HG02852 (cell line): ENCODE measurements around the gene BIRC6.
"Not testable (repeated sequence)": the region's sequence is repeated elsewhere in the genome, so short reads cannot be mapped to it uniquely, and the experiment has no call there.

Experiments used
- ATAC-seq: cut with Tn5 transposase; IDR thresholded peaks from one replicate; pipeline ENCODE4 v1.9.1; 2021; ENCODE audit warnings: mild to moderate bottlenecking, moderate library complexity; ENCODE audit not compliant: unreplicated experiment

The BIRC6 gene

DNA sequence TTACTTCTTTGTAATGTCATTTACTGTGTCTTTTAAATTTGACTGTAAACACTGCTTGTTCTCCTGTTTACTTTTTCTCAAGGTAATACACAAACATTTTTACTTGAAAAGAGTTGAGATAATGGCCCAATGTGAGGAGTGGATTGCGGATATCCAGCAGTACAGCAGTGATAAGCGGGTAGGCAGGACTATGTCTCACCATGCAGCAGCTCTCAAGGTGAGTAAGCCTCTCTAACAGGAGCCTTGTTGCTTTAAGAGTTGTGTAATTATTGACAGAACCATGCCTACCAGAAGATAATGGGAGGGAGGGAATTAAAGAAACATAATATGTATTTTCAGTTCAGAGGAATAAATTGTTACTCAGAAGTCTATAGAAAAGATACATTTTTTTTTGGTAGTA, 254.5 kb downstream of the BIRC6 start:
- no peak for ATAC-seq

DNA sequence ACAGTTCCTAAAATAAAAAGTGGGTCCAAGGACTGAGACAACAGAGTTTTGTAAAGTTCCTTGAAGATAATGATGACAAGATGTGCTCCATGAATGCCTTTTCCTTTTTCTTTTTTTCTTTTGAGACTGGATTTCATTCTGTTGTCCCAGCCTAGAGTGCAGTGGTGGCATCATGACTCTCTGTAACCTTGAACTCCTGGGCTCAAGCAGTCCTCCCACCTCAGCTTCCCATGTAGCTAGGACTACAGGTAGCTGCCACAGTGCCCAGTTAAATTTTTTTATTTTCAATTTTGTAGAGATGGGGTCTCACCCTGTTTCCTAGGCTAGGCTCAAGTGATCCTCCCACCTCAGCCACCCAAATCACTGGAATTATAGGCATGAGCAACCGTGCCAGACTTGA, 254.9 kb downstream of the BIRC6 start:
- no peak for ATAC-seq

DNA sequence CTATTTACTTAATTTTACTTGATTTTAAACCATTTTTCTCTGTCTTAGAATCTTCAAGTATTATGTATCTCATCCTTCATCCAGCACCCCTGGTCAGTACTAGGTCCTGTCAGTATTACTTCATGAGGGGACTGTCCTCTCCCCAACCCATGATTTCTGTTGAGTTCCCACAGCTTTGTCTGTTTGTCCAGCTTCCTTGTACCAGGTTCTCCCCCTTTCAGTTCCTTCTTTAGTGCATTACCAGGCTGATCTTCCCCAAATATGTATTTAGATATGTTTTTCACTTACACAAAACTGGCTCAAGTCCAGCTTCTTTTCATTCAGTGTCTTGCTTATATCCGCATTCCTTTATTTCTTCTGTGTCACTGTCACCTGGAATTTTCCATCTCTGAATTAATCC, 257.3 kb downstream of the BIRC6 start:
- no peak for ATAC-seq

DNA sequence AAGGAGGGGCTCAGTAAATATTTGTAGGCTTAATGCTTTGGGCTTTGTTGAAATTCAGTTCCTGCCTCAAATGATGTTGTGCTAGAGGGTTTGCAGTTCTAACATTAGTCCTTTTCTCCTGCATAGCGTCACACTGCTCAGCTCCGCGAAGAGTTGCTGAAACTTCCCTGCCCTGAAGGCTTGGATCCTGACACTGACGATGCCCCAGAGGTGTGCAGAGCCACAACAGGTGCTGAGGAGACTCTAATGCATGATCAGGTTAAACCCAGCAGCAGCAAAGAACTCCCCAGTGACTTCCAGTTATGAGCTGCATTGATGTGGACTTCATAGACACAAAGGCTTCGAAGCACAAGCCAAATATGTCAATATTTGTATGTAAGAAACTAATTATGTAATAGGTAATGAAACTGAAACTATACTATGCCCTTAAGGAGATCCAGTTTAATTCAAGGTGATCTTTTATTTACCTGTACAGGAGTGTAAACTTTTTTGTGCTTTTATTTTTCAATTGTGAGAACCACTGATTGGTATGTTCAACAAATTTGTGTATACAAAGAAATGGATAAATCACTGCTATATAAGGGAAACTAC, 260.9 kb downstream of the BIRC6 start:
- no peak for ATAC-seq

DNA sequence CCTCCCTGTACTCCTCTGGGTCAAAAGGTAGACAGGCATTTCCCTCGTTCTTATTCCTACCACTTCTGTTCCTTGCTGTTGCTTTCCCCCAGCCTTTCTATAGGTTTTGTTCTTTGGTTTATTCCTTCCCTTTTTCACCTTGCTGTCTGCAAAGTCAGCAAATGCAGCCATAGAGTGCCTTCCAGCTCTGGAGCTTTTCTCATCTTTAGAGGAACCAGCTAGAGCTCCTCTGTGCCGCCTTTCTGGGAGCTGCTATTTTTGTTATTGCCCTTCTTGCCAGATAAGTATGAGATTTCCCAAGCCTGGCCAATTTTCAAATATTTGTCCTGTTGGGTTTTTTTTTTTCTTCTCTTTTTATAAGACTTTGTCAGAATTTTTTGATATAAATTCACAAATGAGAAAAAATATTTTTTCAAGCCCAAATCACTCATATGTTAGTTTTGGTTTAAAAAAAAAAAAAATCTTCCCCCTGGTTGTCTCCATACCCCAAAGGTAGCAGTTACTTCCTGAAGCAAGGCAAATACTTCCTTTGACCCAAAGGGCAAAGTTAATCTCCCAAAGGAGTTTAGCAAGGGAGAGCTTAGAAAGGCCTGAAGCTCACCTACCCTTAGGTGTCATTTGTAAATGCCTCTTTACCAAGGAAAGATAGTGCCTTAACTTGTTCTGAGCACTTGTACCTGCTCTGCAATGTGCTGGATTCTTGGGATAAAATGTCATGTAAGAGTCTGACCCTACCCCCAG, 265.9 kb downstream of the BIRC6 start:
- no peak for ATAC-seq

DNA sequence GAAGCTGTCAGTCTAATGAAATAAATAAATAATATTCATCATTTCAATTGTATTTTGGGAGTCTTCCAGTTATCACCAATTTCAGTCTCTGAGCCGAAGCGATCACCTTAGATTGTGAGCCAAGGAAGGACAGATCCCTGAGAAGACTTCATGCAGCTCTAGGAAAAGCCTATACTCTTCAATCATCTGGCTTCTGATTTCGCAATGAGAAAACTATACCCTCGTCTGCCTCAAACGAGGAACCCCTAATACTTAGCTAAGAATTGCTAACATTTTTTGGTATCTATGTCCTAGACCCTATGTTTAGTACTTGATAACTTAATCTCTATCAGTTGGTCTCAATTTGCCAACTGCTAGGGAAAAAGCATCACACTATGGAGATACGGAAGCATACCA, 266.5 kb downstream of the BIRC6 start:
- no peak for ATAC-seq

DNA sequence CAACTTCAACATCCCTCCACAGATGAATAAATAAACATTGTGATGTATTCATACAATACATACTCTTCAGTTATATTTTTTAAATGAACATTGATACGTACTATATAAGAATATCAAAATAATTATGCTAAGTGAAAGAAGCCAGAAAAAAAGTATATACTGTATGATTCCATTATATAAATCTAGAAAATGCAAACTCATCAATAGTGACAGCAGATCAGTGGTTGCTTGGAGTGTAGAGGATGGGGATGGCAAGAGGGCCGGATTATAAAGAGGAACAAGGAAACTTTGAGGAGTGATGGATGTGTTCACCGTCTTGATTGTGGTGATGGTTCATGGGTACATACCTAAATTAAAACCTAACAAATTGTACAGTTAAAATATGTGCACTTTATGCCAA, 268.0 kb downstream of the BIRC6 start:
- no peak for ATAC-seq

DNA sequence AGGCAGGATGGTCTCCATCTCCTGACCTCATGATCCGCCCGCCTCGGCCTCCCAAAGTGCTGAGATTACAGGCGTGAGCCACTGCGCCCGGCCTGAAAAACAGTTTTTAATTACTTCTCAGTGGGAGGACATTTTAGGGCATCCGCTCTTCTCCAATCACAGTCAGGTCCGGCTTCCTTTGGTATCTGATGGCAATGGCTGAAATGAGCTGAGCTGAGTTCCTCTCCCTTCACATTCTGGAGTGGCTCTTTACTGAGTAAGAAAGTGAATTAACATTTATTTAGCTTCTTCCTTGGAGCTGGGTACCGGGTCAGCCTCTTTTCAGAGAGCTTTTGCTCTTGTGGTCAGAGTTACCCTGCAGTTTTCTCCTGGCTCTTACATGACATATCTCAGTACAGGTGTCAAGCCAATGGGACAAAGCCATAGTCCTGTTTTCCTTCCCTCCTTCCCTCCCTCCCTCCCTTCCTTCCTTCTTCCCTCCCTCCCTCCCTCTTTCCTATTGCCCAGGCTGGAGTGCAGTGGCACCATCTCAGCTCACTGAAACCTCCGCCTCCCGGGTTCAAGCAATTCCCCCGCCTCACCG, 269.9 kb downstream of the BIRC6 start:
- ATAC-seq, result no peak

DNA sequence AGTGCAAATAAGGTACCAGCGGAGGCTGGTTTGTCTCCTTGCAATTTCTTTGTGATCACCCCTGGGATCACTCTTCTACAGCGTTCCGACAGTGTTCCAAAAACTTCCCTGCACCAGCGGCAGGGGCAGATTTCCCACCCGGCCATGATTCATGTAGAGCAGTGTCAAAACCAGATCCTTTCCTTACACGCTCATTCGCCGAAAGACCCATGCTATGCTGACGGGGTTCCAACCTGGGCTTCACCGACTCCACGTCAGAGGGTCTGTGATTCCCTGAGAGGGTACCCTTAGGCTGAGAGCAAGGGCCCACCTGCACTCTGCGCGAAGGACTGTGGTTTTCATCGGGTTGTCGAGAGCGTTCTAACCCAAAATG, 270.6 kb downstream of the BIRC6 start:
- peak; percentile 38 for ATAC-seq

DNA sequence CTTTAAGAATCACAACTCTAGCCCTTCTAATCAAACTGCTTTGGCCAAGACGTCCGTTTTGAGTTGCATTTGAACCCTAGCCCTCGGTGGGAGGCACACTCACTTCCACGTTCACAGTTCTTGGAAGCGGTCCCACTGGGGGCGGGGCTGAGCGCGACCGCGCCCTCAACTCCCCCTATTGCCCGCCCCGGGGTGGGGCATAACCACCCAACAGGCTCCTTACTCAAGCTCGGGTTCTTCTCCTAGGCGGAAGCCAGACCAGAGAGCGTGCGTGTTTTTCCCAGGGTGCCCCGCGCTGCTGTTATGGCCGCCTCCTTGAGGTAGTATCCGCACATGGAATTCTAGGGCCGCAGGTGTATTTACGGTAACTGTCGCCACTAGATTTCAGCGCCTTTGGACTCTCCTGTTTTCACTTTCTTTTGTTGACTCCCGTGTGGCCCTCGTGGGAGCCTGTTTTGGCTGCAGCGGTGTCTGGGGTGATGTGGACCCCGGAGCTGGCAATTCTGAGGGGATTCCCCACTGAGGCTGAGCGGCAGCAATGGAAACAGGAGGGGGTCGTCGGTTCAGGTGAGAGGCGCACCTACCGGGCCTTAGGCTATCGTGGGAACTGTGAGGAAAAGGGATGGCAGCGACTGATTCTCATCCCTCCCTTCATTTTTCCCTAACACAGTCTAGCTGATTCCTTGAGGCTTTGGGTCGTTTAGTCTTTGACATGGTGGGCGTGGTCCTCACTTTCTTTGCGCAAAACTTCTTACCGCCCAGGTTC, 271.2 kb downstream of the BIRC6 start, which contains the start of gene TTC27:
TTC27 (plus strand) TSS at position 237 of the 766 bp plus-strand sequence; CDS start at position 480, 243 bp downstream.
- ATAC-seq, result peak; percentile 100

DNA sequence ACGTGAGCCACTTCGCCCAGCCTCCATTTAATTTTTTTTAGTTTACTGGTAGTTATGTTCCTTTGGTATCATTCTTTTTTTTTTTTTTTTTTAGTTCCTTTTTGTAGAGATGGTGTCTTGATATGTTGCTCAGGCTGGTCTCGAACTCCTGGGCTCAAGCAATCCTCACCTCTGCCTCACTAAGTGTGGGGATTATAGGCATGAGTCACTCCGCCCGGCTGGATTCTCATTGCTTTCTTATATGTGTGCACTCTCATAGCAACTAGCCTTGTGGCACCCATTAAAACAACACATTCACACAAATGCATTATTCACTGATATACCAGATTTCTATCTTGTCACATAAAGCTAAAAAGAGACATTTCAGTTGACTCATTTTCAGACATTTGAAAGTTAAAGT, 275.3 kb downstream of the BIRC6 start:
- no peak for ATAC-seq

DNA sequence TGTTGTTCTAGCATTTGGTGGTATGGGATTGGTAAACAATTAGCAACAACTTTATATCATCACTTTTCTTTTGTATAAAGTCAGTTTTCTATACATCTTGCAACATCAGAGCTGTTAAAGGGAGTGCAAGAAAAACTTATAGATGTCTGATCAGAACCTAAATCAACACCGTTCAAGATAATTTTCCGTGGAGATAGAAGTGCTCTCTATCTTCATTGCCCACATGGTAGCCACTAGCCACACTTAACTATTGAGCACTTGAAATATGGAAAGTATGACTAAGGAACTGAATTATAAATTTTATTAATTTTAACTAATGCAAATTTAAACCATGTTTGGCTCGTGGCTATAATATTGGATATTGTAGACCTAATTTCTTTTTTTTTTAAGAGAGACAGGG, 276.2 kb downstream of the BIRC6 start:
- ATAC-seq, result no peak

DNA sequence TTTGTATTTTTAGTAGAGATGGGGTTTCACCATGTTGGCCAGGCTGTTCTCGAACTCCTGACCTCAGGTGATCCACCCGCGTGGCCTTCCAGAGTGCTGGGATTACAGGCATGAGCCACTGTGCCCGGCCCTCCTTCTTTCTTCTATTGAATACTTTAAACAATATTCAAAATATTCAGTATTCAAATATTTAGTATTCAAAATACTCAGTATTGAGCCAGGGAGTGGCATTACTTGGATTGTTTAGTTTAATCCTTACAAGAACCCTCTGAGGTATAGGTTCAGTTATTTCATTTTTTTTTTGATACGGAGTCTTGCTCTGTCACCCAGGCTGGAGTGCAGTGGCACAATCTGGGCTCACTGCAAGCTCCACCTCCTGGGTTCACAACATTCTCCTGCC, 281.7 kb downstream of the BIRC6 start:
- not testable (repeated sequence) for ATAC-seq

DNA sequence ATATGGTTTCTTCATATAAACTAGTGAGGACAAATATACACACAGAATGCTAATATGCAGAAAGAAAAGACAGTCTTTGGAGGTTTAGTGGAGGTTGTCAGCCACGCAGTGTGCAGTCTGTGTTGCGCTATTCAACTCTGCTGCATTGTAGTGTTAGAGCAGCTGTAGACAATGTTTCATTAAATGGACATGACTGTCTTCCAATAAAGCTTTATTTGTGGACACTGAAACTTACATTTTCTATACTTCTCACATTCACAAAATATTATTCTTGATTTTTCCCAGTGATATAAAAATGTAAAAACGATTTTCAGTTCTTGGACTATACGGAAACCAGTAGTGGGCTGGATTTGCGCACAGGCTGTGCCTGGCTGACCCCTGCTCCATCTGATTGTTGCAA, 284.4 kb downstream of the BIRC6 start:
- no peak for ATAC-seq

DNA sequence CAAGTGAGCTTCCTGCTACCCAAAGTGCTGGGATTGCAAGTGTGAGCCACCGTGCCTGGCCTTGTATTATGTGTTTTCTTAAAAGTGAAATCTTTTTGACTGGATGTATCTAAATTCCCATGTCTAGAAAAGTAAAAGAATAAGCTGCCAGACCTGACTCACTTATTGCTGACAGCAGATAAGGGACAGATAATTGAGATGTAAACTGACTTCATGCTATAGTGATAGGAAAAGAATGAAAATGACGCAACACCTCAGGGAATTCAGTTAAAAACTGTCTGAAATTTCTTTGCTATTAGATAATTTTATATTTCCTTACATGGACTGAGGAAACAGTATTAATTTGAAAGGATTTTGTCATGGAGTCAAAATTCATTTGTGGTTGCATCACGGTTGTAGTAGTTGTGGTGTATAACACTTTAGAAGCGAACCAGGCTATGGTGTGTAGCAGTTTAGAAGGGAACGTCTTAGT, 290.4 kb downstream of the BIRC6 start:
- no peak for ATAC-seq

DNA sequence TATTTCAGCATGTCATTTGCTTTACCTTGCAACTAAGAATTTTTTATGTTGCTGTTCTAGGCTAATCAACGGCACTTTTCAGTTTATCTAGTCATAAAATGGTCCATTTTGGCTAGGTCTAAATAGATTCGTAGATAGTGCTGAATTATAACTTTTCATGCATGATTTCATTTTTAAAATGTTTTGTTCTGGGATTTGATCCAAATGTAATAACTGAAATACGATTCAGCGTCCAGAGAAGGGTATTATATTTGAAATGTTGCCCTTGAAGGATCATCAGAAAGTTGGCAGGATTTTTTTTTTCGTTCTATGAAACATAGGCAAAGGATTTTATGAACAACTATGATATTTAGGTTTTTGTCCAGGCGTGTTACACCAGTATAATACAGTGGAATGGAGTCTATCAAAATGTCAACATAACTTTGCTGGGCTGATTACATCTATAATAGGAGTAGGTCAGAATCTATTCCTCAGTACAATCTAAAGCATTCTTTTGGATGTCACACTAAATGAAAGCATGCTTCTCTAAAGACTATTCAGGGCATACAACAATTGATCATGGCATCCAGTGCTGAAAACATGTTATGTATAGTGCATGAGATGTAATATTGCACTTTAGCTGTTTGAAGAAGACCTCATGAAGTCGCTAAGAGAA, 295.9 kb downstream of the BIRC6 start:
- ATAC-seq, result no peak

DNA sequence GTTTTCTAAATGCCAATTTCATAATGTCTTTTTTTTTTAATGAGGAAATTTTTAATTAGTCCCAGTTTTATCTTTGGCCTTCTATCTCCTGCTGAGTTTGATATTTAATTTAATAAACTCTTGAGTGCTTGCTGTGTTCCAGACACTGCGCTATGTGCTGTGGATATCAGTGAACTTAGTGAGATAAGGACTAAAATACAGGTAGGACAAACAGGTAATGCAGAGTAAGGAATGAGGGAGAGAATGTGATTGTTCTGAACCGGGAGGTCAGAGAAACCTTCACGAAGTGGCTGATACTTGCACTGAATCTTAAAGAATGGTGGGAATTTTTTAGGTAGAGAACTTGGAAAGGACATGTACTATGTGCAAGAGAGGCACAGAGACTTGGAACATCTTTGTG, 299.2 kb downstream of the BIRC6 start:
- no peak for ATAC-seq

DNA sequence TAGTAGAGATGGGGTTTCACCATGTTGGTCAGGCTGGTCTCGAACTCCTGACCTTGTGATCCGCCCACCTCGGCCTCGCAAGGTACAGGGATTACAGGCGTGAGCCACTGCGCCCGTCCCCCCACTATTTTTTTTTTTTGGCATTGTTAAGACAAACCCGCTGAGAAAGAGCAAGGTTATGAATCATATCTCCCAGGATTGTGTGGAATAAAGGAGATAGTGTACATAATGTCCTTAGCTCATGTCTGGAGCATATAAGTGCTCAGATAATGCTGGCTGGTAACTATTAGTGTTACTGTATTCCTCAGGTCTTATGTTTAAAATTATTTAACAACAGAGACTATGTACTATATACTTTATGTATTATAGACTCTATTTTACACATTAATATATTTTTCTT, 307.0 kb downstream of the BIRC6 start:
- no peak for ATAC-seq

DNA sequence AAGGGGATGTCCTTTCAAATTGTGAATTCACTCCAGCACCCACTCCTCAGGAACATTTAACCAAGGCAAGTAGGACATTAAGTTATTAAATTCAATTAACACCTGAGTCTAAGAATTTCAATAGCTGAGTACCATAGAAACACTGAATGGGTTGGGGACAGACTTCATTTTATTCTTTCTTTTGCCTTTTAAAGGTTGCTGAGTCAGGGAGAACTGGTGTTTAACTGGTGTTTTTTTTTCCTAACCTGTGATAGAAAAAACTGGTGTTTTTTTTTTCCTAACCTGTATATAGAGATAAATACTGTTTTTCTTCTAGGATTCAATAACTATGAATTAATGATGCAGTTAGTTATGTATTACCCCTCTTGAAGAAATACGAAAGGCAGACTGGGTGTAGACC, 309.9 kb downstream of the BIRC6 start:
- ATAC-seq, result no peak

DNA sequence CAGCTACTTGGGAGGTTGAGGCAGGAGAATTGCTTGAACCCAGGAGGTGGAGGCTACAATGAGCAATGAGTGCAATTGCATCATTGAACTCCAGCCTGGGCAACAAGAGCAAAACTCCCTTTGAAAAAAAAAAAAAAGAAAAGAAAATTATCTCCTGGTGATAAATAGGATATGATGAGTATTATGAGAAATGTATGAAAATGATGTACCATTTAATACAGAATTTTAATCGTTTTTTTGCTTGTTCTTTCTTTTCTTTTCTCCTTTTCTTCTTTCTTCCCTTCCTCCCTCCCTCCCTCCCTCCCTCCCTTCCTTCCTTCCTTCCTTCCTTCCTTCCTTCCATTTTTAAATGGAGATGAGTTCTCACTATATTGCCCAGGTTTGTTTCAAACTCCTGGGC, 311.4 kb downstream of the BIRC6 start:
- ATAC-seq, result no peak
